Endothelial cell of umbilical vein (primary cell): ENCODE measurements around the gene CERS6. TPM values are rescaled to one million over a fixed set of nuclear protein-coding genes. Genes with fewer than 3 reads are reported as not detected.

ENCODE experiments used
- BruUV-seq: library from RNA; stranded (reverse); fragments of 400-500 nt; replicated peaks from 2 replicates; lab custom pipeline; 2021; lab: Mats Ljungman, UMichigan
- CTCF ChIA-PET: fragments of 300-600, 350-600 bp; sonication (Branson Sonifier 250); formaldehyde crosslinking; loops from one replicate; lab custom pipeline; 2021; ENCODE audit warnings: antibody characterized with exemption, inconsistent platforms; lab: Charles Lee
- POLR2A ChIA-PET: fragments of 300-600, 350-600 bp; sonication (Branson Sonifier 250); formaldehyde crosslinking; loops from one replicate; lab custom pipeline; 2021; ENCODE audit warnings: antibody characterized with exemption, inconsistent platforms; lab: Charles Lee
- DNase-seq: peaks from one replicate; pipeline ENCODE4 v3.0.0-alpha.2; 2011; ENCODE audit warnings: low read depth, low spot score
- FAIRE-seq: peaks from 2 replicates; lab custom pipeline; 2011; peaks lifted over from hg19 to GRCh38; lab: Jason Lieb, UNC
- H2AFZ ChIP-seq: 2 replicates; pipeline ENCODE4 v1.6.0; 2012; ENCODE audit warnings: low read depth, low read length, control low read depth, inconsistent platforms
- H3K27ac ChIP-seq: 2 replicates; pipeline ENCODE4 v1.5.1; 2011; ENCODE audit warnings: low read depth, mild to moderate bottlenecking, control low read depth, low read length, moderate library complexity; ENCODE audit not compliant: insufficient read depth
- H3K27me3 ChIP-seq, 2 experiments: 2 replicates each; pipeline versions ENCODE4 v1.6.0 to v1.6.1; 2011; ENCODE audit warnings: low read length in 2 of 2, mixed read lengths in 1 of 2; ENCODE audit not compliant: control insufficient read depth in 2 of 2, insufficient read depth in 2 of 2
- H3K36me3 ChIP-seq, 2 experiments: 2 replicates in 1 of 2; 3 replicates in 1 of 2; pipeline ENCODE4 v1.5.1; 2011; ENCODE audit warnings: low read length in 2 of 2, mild to moderate bottlenecking in 1 of 2, moderate library complexity in 1 of 2; ENCODE audit not compliant: control insufficient read depth in 2 of 2, insufficient read depth in 2 of 2; ENCODE audit errors: extremely low read depth in 1 of 2
- H3K4me1 ChIP-seq: 3 replicates; pipeline ENCODE4 v1.5.1; 2011; ENCODE audit warnings: mild to moderate bottlenecking, low read length; ENCODE audit not compliant: control insufficient read depth, insufficient read depth; ENCODE audit errors: extremely low read depth
- H3K4me2 ChIP-seq: 2 replicates; pipeline ENCODE4 v1.6.1; 2011; ENCODE audit warnings: low read length, control low read depth, mixed read lengths; ENCODE audit not compliant: insufficient read depth
- H3K4me3 ChIP-seq, 3 experiments: fragments of 200-600 bp in 1 of 3; sonication (generic), shearing (Covaris generic) in 1 of 3; replicated peaks in 1 of 3; 2 replicates each; pipeline ENCODE4 v1.5.1; 2011 to 2016; ENCODE audit warnings: control low read depth in 3 of 3, low read length in 3 of 3, mild to moderate bottlenecking in 2 of 3, inconsistent platforms in 1 of 3, low read depth in 1 of 3, moderate library complexity in 1 of 3; ENCODE audit not compliant: insufficient read depth in 1 of 3
- H3K79me2 ChIP-seq: 2 replicates; pipeline ENCODE4 v1.6.0; 2012; ENCODE audit warnings: low read length, inconsistent platforms; ENCODE audit not compliant: control insufficient read depth, insufficient read depth
- H3K9ac ChIP-seq: replicated peaks from 2 replicates; pipeline ENCODE3; 2011; ENCODE audit warnings: low read length, control low read depth; ENCODE audit not compliant: insufficient read depth; ENCODE audit errors: extremely low read depth
- H3K9me1 ChIP-seq: replicated peaks from 3 replicates; pipeline ENCODE4 v1.6.0; 2011; ENCODE audit warnings: mild to moderate bottlenecking, low read length; ENCODE audit not compliant: control insufficient read depth, insufficient read depth; ENCODE audit errors: extremely low read depth
- H3K9me3 ChIP-seq: replicated peaks from 2 replicates; pipeline ENCODE4 v1.5.1; 2012; ENCODE audit warnings: low read length, inconsistent platforms; ENCODE audit not compliant: control insufficient read depth, insufficient read depth
- H4K20me1 ChIP-seq: replicated peaks from 2 replicates; pipeline ENCODE3; 2011; ENCODE audit warnings: mild to moderate bottlenecking, low read length; ENCODE audit not compliant: control insufficient read depth, insufficient read depth; ENCODE audit errors: extremely low read depth
- CTCF ChIP-seq, 2 donors: IDR thresholded peaks; 1 replicate in 1 of 2; 2 replicates in 1 of 2; pipeline ENCODE4 v1.5.1; 2011; ENCODE audit warnings: low read length in 2 of 2, mild to moderate bottlenecking in 2 of 2, moderate library complexity in 2 of 2, control low read depth in 1 of 2, inconsistent platforms in 1 of 2, low read depth in 1 of 2; ENCODE audit not compliant: insufficient read depth in 1 of 2; ENCODE audit errors: extremely low read depth in 1 of 2
- EZH2 ChIP-seq: IDR thresholded peaks from 2 replicates; pipeline ENCODE4 v1.6.1; 2012; ENCODE audit warnings: borderline replicate concordance, low read depth, mild to moderate bottlenecking, moderate library complexity, low read length, inconsistent platforms; ENCODE audit not compliant: severe bottlenecking
- FOS ChIP-seq: IDR thresholded peaks from 2 replicates; pipeline ENCODE4 v1.6.1; 2011; ENCODE audit warnings: mild to moderate bottlenecking, low read length, moderate library complexity, borderline replicate concordance; ENCODE audit not compliant: insufficient read depth
- GATA2 ChIP-seq: IDR thresholded peaks from 2 replicates; pipeline ENCODE4 v1.7.0; 2011; ENCODE audit warnings: low read depth, mild to moderate bottlenecking, moderate library complexity, mixed read lengths, low read length; ENCODE audit not compliant: insufficient read length, insufficient read depth
- JUN ChIP-seq: IDR thresholded peaks from 2 replicates; pipeline ENCODE4 v1.6.1; 2011; ENCODE audit warnings: borderline replicate concordance, low read depth; ENCODE audit not compliant: insufficient read length, insufficient read depth
- MAX ChIP-seq: IDR thresholded peaks from 2 replicates; pipeline ENCODE4 v1.6.1; 2011; ENCODE audit not compliant: insufficient read depth, insufficient read length
- MYC ChIP-seq: IDR thresholded peaks from one replicate; pipeline ENCODE4 v1.6.1; 2011; ENCODE audit warnings: mild to moderate bottlenecking, low read depth, low read length
- POLR2A ChIP-seq: IDR thresholded peaks from 2 replicates; pipeline ENCODE4 v1.6.1; 2012; ENCODE audit warnings: low read depth, mild to moderate bottlenecking, control low read depth, low read length
- POLR2AphosphoS5 ChIP-seq: IDR thresholded peaks from 2 replicates; pipeline ENCODE4 v1.6.1; 2012; ENCODE audit warnings: low read depth, mild to moderate bottlenecking, control low read depth, low read length, moderate library complexity; ENCODE audit not compliant: insufficient read depth
- dilution Hi-C: fragments of 300-500 bp; cut with MboI; formaldehyde crosslinking; loops from one replicate; pipeline ENCODE4 v1.15.0; 2019; ENCODE audit warnings: low sequenced_read_pairs; ENCODE audit not compliant: extremely low pct_ligation_motif_present
- intact Hi-C: fragments of 100-400 bp; cut with micrococcal nuclease; formaldehyde crosslinking; loops from one replicate; pipeline ENCODE4 v1.10.0; 2022
- polyA plus RNA-seq, 4 experiments: library from polyadenylated mRNA; depleted of rRNA in 3 of 4; stranded (reverse) in 3 of 4; unstranded in 1 of 4; fragments of >200 nt; gene quantifications; 2 replicates each; pipeline versions ENCODE4 v1.2.1 to v1.2.3, GENCODE V29; 2011 to 2012; ENCODE audit warnings: missing spikeins in 1 of 4
- total RNA-seq: library from RNA; stranded (reverse); gene quantifications from 2 replicates; pipeline ENCODE4 v1.2.3, GENCODE V29; 2021

The CERS6 gene
- total and polyA plus RNA-seq, 2 donors (not counting 3 experiments of a cell fraction or from before 2014, with no cell fraction given) = 2.7 to 11.7 TPM

- H3K27ac ChIP-seq = peak overlapping the region; percentile 65
- H4K20me1 ChIP-seq = no peaks in the 10 kb centered on the region
- no peaks in the 10 kb centered on the region for H3K27me3 ChIP-seq
- H3K9me1 ChIP-seq = no peaks in the 10 kb centered on the region
- H3K4me3 ChIP-seq = peak overlapping the region in 1 of 3 experiments; percentile 9
- H3K9ac ChIP-seq = no peak overlapping the region
- H3K36me3 ChIP-seq = no peaks in the 10 kb centered on the region
- BruUV-seq = TSS peak; percentile 56
- no peaks in the 10 kb centered on the region for H3K9me3 ChIP-seq
- no peaks in the 10 kb centered on the region for H3K79me2 ChIP-seq
- dilution Hi-C loops (no loop called here), intact Hi-C loops (loop anchor here (1.0 to 5.0 kb wide), 4 partner anchors 54 to 340 kb away; partner anchors contain the start of gene CERS6)
- no peak overlapping the region for H2AFZ ChIP-seq
- ChIA-PET CTCF (interaction anchor here (0.7 to 4.2 kb wide), 19 partner anchors 11 to 343 kb away, joined by 3 to 76 read pairs (median 4); no protein-coding TSS in a partner anchor), POLR2A (interaction anchor here (0.6 kb wide), 1 partner anchor 329 kb away, joined by 3 read pairs; no protein-coding TSS in a partner anchor)
- peak; percentile 57 for DNase-seq
- peaks cover 17% of the 10 kb centered on the region for H3K4me1 ChIP-seq
- peak; percentile 82 for FAIRE-seq
- TF ChIP-seq POLR2A (peak; percentile 24), JUN (peak; percentile 34), FOS (peak; percentile 73), MYC (no peak), POLR2AphosphoS5 (no peak)
- H3K4me2 ChIP-seq = peak overlapping the region; percentile 71
Measured at GRCh38 chr2:168686452-168687191, 230.6 kb downstream of the CERS6 start.

GRCh38 chr2:168687314-168687713, 231.2 kb downstream of the CERS6 start:
- POLR2A ChIA-PET = interaction anchor here (0.6 kb wide), 1 partner anchor 330 kb away, joined by 3 read pairs; no protein-coding TSS in a partner anchor
- CTCF ChIA-PET = interaction anchor here (0.7 to 4.2 kb wide), 14 partner anchors 10 to 344 kb away, joined by 3 to 76 read pairs (median 4); no protein-coding TSS in a partner anchor
- DNase-seq = peak; percentile 44
- Histone ChIP-seq H3K27me3 (no peaks in the 10 kb centered on the region), H3K4me3 (no peak overlapping the region), H3K27ac (peak overlapping the region; percentile 65), H2AFZ (no peak overlapping the region), H3K9ac (no peak overlapping the region), H3K4me1 (peaks cover 17% of the 10 kb centered on the region), H3K4me2 (no peak overlapping the region), H3K36me3 (no peaks in the 10 kb centered on the region), H3K9me1 (no peaks in the 10 kb centered on the region), H3K9me3 (no peaks in the 10 kb centered on the region), H4K20me1 (no peaks in the 10 kb centered on the region), H3K79me2 (no peaks in the 10 kb centered on the region)
- TF ChIP-seq CTCF (IDR thresholded peaks at IDR 0.05; ENCODE audit: extremely low read depth in 1 of 2, insufficient read depth in 1 of 2, low read depth in 1 of 2, low read length in 2 of 2) = no peak
- no peak for TF ChIP-seq GATA2
- no peak for TF ChIP-seq MYC
- no peak for TF ChIP-seq MAX
- TF ChIP-seq POLR2A = no peak
- no peak for TF ChIP-seq EZH2
- BruUV-seq = no TSS peak
- intact Hi-C loops = loop anchor here (2.0 to 5.0 kb wide), 2 partner anchors 55 to 70 kb away; no protein-coding TSS in a partner anchor
- dilution Hi-C loops = no loop called here
- FAIRE-seq = peak; percentile 38
